ENCODE results near the gene PRUNE2.

Gene PRUNE2

DNA sequence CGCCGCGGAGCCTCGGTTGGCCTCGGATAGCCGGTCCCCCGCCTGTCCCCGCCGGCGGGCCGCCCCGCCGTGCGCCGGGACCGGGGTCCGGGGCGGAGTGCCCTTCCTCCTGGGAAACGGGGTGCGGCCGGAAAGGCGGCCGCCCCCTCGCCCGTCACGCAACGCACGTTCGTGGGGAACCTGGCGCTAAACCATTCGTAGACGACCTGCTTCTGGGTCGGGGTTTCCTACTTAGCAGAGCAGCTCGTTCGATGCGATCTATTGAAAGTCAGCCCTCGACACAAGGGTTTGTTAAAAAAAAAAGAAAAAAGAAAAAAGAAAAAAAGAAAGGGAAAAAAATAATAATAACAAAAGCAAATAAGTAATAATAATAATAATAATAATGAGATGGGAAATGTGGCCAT, 334.2 kb downstream of the PRUNE2 start:
- no peak for DNase-seq (ENCODE audit: low spot score)

DNA sequence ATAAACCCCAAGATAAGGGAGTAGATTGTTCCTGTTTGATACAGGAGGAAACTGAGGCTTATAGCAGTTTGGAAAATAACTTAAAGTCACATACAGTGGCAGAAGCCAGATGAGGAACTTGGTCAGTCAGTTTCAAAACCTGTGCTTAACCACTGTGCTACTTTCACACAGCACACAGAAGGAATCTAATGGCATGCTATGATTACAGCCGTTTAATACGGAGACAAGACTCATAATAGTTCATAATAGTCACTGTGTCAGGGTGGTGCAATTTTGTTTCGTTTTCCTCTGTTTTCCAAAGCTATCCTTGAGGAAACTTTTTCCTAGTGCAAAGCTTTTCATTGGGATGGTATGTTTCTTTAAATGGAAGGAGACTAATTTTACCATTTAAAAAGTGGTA, 334.6 kb downstream of the PRUNE2 start:
- DNase-seq (ENCODE audit: low spot score), result no peak

DNA sequence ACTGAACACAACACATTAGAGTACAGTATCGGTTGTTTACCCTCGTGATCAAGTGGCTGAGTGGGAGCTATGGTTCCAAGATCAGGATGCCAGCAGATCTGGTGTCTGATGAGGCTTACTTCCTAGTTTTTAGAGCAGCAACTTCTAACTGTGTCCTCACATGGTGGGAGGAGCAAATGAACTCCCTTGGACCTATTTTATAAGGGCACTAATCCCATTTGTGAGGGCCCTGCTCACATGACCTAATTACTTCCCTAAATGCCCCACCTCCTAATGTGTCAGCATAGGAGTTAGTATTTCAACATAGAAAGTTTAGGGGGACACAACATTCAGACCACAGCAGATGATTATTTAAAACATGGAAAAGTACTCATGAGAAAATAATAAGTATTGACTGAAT, 335.1 kb downstream of the PRUNE2 start:
- no peak for DNase-seq (ENCODE audit: low spot score)

DNA sequence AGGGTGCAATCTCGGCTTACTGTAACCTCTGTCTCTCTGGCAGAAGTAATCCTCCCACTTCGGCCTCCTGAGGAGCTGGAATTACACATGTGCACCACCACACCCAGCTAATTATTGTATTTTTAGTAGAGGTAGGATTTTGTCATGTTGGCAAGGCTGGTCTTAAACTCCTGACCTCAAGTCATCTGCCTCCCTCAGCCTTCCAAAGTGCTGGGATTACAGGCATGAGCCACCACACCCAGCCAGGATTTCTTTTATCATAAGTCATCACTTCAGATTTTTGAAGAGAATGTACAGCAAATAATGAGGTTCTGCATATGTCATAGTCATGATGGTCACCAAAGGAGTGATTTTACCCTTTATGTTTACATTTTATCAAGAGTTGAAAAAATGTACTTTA, 338.8 kb downstream of the PRUNE2 start:
- DNase-seq (ENCODE audit: low spot score), result no peak

DNA sequence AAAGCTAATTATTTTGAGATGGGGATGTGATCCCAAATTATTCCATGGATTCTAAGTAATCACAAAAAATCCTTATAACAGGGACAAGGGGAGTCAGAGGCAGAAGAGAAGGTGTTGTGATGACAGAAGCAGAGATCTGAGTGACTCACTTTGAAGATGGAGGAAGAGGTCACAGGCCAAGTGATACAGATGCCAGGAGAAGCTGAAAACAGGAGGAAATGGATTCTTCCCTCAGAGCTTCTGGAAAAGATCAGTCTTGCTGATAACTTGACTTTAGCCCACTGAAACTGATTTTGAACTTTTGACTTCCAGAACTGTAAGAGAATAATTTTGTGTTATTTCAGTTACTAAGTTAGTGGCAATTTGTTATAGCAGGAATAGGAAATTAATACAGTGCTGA, 341.6 kb downstream of the PRUNE2 start:
- DNase-seq (ENCODE audit: low spot score), result no peak

DNA sequence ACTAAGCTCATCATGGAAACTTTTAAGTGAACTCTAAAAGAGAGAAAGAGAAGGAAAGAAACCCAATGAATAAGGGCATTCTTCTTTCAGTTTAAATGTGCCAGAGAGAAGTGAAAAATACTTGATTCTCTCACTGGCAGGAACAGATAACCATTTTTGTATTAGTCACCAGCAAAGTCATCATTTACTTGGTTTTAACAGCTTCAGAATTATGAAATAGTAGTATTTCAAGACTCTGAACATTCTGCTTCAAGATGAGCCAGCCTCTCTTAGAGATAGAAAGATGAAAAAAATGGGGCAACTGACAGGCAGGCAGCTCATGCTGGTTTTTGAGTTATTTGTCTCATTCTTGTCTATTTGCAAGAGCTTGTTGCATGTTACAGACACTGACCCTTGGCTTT, 343.4 kb downstream of the PRUNE2 start:
- DNase-seq (ENCODE audit: low spot score), result no peak

DNA sequence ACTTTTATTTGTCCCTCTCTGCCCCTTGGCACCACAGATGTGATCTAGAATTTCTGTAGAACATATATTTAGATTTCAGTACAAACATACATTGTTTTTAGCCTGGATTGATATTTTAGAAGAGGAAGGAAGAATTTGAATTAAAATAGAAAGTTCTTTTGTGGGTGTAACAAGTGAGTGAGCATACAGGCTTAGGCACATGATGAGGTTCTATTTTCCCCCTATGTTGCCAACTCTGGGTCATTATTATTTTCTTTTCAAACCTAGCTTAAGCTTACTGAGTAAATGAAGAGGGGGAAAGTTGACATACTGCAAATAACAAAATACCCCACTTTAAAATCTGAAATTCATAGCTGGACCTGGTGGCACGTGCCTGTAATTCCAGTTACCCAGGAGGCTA, 344.0 kb downstream of the PRUNE2 start:
- DNase-seq (ENCODE audit: low spot score), result no peak

All from CD4-positive, alpha-beta T cell treated with Interleukin-6 at 100 ng/mL for 8 hours (primary cell).